Measurements from ENCODE around the gene CTSO. TPM values are rescaled to one million over a fixed set of nuclear protein-coding genes. Genes with fewer than 3 reads are reported as not detected.

Gene CTSO
- total RNA-seq, 1 experiment from 2014 or later, result 7.3 TPM

GRCh38 chr4:155929833-155930232 is 23.8 kb downstream of the CTSO start:
- BruUV-seq (replicated peaks), result no TSS peak
- no peak for DNase-seq
- no peak overlapping the region for H3K4me3 Mint-ChIP-seq (ENCODE audit: low read depth, unreplicated experiment)
- H3K36me3 Mint-ChIP-seq (ENCODE audit: insufficient read depth, unreplicated experiment), result no peaks in the 10 kb centered on the region
- intact Hi-C loops (cut with micrococcal nuclease; ENCODE audit: unreplicated experiment), result no loop called here
- no peaks in the 10 kb centered on the region for H3K4me1 Mint-ChIP-seq (ENCODE audit: low read depth, unreplicated experiment)
- CTCF ChIA-PET, result no interaction called here
- H3K27me3 Mint-ChIP-seq (ENCODE audit: unreplicated experiment), result no peaks in the 10 kb centered on the region
- H3K27ac Mint-ChIP-seq (ENCODE audit: unreplicated experiment), result no peak overlapping the region
- H3K9me3 Mint-ChIP-seq (ENCODE audit: low read depth, unreplicated experiment), result peaks cover 5% of the 10 kb centered on the region
- TF ChIP-seq, protein P1, sequence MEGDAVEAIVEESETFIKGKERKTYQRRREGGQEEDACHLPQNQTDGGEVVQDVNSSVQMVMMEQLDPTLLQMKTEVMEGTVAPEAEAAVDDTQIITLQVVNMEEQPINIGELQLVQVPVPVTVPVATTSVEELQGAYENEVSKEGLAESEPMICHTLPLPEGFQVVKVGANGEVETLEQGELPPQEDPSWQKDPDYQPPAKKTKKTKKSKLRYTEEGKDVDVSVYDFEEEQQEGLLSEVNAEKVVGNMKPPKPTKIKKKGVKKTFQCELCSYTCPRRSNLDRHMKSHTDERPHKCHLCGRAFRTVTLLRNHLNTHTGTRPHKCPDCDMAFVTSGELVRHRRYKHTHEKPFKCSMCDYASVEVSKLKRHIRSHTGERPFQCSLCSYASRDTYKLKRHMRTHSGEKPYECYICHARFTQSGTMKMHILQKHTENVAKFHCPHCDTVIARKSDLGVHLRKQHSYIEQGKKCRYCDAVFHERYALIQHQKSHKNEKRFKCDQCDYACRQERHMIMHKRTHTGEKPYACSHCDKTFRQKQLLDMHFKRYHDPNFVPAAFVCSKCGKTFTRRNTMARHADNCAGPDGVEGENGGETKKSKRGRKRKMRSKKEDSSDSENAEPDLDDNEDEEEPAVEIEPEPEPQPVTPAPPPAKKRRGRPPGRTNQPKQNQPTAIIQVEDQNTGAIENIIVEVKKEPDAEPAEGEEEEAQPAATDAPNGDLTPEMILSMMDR (IDR thresholded peaks at IDR 0.05; ENCODE audit: unreplicated experiment), result no peak

DNA sequence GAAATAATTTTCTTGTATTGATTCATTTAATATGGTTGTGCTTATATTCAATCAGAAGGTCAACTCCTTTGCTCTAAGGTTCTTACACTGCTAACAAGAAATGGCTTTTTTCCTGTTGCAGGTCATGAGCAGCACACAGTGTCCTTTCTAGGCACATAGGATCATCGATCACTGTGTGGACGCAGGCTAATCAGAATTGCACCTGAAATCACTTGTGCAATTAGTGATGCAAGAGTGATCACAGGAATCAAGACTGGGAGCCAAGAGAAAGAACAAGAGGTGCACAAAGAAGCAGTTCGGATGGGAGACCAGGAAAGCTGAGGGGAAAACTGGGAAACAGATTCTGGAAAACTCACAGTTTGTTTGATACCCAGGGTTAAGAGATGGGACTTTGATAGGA is 29.0 kb downstream of the CTSO start:
- Mint-ChIP-seq H3K36me3 (ENCODE audit: insufficient read depth, unreplicated experiment) (no peaks in the 10 kb centered on the region), H3K9me3 (ENCODE audit: low read depth, unreplicated experiment) (no peaks in the 10 kb centered on the region), H3K4me1 (ENCODE audit: low read depth, unreplicated experiment) (no peaks in the 10 kb centered on the region), H3K27me3 (ENCODE audit: unreplicated experiment) (no peaks in the 10 kb centered on the region), H3K27ac (ENCODE audit: unreplicated experiment) (no peak overlapping the region), H3K4me3 (ENCODE audit: low read depth, unreplicated experiment) (no peak overlapping the region)
- no peak for DNase-seq
- intact Hi-C loops (cut with micrococcal nuclease; ENCODE audit: unreplicated experiment), result no loop called here
- TF ChIP-seq, protein P1 (IDR thresholded peaks at IDR 0.05; ENCODE audit: unreplicated experiment), result no peak
- CTCF ChIA-PET, result no interaction called here
- BruUV-seq (replicated peaks), result no TSS peak

- TF ChIP-seq, protein P1 (IDR thresholded peaks at IDR 0.05; ENCODE audit: unreplicated experiment), result no peak
- CTCF ChIA-PET, result no interaction called here
- H3K9me3 Mint-ChIP-seq (ENCODE audit: low read depth, unreplicated experiment), result no peaks in the 10 kb centered on the region
- no peaks in the 10 kb centered on the region for H3K27me3 Mint-ChIP-seq (ENCODE audit: unreplicated experiment)
- BruUV-seq (replicated peaks), result no TSS peak
- no peak overlapping the region for H3K4me3 Mint-ChIP-seq (ENCODE audit: low read depth, unreplicated experiment)
- H3K4me1 Mint-ChIP-seq (ENCODE audit: low read depth, unreplicated experiment), result no peaks in the 10 kb centered on the region
- H3K27ac Mint-ChIP-seq (ENCODE audit: unreplicated experiment), result no peak overlapping the region
- DNase-seq, result no peak
- H3K36me3 Mint-ChIP-seq (ENCODE audit: insufficient read depth, unreplicated experiment), result no peaks in the 10 kb centered on the region
- intact Hi-C loops (cut with micrococcal nuclease; ENCODE audit: unreplicated experiment), result no loop called here
Observed at GRCh38 chr4:155921597-155921996, 32.1 kb downstream of the CTSO start.

GRCh38 chr4:155914782-155915181 is 38.9 kb downstream of the CTSO start:
- Mint-ChIP-seq H3K27me3 (ENCODE audit: unreplicated experiment) (no peaks in the 10 kb centered on the region), H3K36me3 (ENCODE audit: insufficient read depth, unreplicated experiment) (no peaks in the 10 kb centered on the region), H3K9me3 (ENCODE audit: low read depth, unreplicated experiment) (no peaks in the 10 kb centered on the region), H3K27ac (ENCODE audit: unreplicated experiment) (no peak overlapping the region), H3K4me3 (ENCODE audit: low read depth, unreplicated experiment) (no peak overlapping the region), H3K4me1 (ENCODE audit: low read depth, unreplicated experiment) (no peaks in the 10 kb centered on the region)
- intact Hi-C loops (cut with micrococcal nuclease; ENCODE audit: unreplicated experiment), result no loop called here
- TF ChIP-seq, protein P1 (IDR thresholded peaks at IDR 0.05; ENCODE audit: unreplicated experiment), result no peak
- no peak for DNase-seq
- CTCF ChIA-PET, result no interaction called here
- BruUV-seq (replicated peaks), result no TSS peak

- CTCF ChIA-PET, result no interaction called here
- intact Hi-C loops (cut with micrococcal nuclease; ENCODE audit: unreplicated experiment), result no loop called here
- no TSS peak for BruUV-seq (replicated peaks)
- Mint-ChIP-seq H3K9me3 (ENCODE audit: low read depth, unreplicated experiment) (no peaks in the 10 kb centered on the region), H3K27ac (ENCODE audit: unreplicated experiment) (no peak overlapping the region), H3K4me1 (ENCODE audit: low read depth, unreplicated experiment) (peaks cover 8% of the 10 kb centered on the region), H3K36me3 (ENCODE audit: insufficient read depth, unreplicated experiment) (no peaks in the 10 kb centered on the region), H3K4me3 (ENCODE audit: low read depth, unreplicated experiment) (no peak overlapping the region), H3K27me3 (ENCODE audit: unreplicated experiment) (no peaks in the 10 kb centered on the region)
- DNase-seq, result no peak
- TF ChIP-seq, protein P1 (IDR thresholded peaks at IDR 0.05; ENCODE audit: unreplicated experiment), result no peak
Observed at GRCh38 chr4:155911905-155912304, 41.8 kb downstream of the CTSO start.

Data from Calu3 (cell line).